ENCODE results near the gene PROCA1. TPM values are rescaled to one million over a fixed set of nuclear protein-coding genes. Genes with fewer than 3 reads are reported as not detected.

The PROCA1 gene
- total and polyA plus RNA-seq, 9 of the 15 experiments (the other 6 are each of a cell fraction or from before 2014, with no cell fraction given) = 0.78 to 16.2 (median 5.6) TPM

GRCh38 chr17:28737770-28738679 is 26.3 kb upstream of the PROCA1 start:
- H2AFZ ChIP-seq (ENCODE audit: low read depth, low read length) = no peak overlapping the region
- H3K9ac ChIP-seq (ENCODE audit: insufficient read depth in 1 of 2, low read depth in 2 of 2, low read length in 2 of 2) = peak overlapping the region in 1 of 2 experiments; percentile 82; a peak in 2 of 4 replicates
- in situ Hi-C loops (cut with MboI) (no loop called here), intact Hi-C loops (cut with micrococcal nuclease) (no loop called here)
- no peaks in the 10 kb centered on the region for H3K27me3 ChIP-seq (ENCODE audit: control insufficient read depth in 2 of 2, insufficient read depth in 2 of 2, low read length in 2 of 2)
- ChIA-PET CTCF (ENCODE audit: low intra/inter-chr PET ratio) (no interaction called here), POLR2A (interaction anchor here (17.4 kb wide), 1 partner anchor 14 kb away, joined by 367 read pairs; the partner anchor contains the start of genes NEK8, RPL23A and TLCD1)
- H3K79me2 ChIP-seq (ENCODE audit: control insufficient read depth, insufficient read depth, low read length) = no peaks in the 10 kb centered on the region
- H3K4me3 ChIP-seq = no peak overlapping the region
- no TSS peak for BruUV-seq (replicated peaks)
- H3K9me1 ChIP-seq (ENCODE audit: control insufficient read depth, insufficient read depth, low read length) = no peaks in the 10 kb centered on the region
- H3K27ac ChIP-seq (ENCODE audit: extremely low read depth, low read depth, low read length) = no peak overlapping the region
- peaks cover 51 to 72% of the 10 kb centered on the region in 2 experiments for H3K4me1 ChIP-seq (replicated peaks in 1 of 2; ENCODE audit: control insufficient read depth in 2 of 2, insufficient read depth in 2 of 2, low read length in 2 of 2)
- WGBS (ENCODE audit: insufficient coverage, low coverage, missing lambda C conversion rate) = 73% methylated on average over 21 of the region's 22 CpGs
- H3K36me3 ChIP-seq (ENCODE audit: control insufficient read depth, insufficient read depth, low read length) = peaks cover 9% of the 10 kb centered on the region; the same call in 2 of the 3 replicates
- no peaks in the 10 kb centered on the region for H4K20me1 ChIP-seq (replicated peaks; ENCODE audit: control insufficient read depth, insufficient read depth, low read length)
- FAIRE-seq = no peak
- ATAC-seq = peak; percentile 3; the same call in 1 of the 3 replicates
- H3K9me3 ChIP-seq (replicated peaks; ENCODE audit: control insufficient read depth, insufficient read depth, low read depth, low read length) = no peaks in the 10 kb centered on the region
- no peak overlapping the region for H3K4me2 ChIP-seq (ENCODE audit: insufficient read depth, low read length)
- DNase-seq (ENCODE audit: extremely low read depth in 1 of 4, low spot score in 3 of 4) = no peak
- TF ChIP-seq L3MBTL2 (IDR thresholded peaks at IDR 0.05) = peak; percentile 63
- TF ChIP-seq NR0B1 (IDR thresholded peaks at IDR 0.05; ENCODE audit: partially characterized antibody) = no peak
- TF ChIP-seq ZNF592 (IDR thresholded peaks at IDR 0.05) = peak; percentile 40; the same call in 1 of the 2 replicates
- TF ChIP-seq SOX6 (IDR thresholded peaks at IDR 0.05) = no peak
- TF ChIP-seq BMI1 (IDR thresholded peaks at IDR 0.05; ENCODE audit: low read length) = no peak
- TF ChIP-seq SMAD4 (CRISPR knock-in tag; conservative IDR thresholded peaks at IDR 0.05) = no peak
- TF ChIP-seq ETV5 (CRISPR knock-in tag; IDR thresholded peaks at IDR 0.05; ENCODE audit: low read depth) = no peak
- no peak for TF ChIP-seq NEUROD1 (IDR thresholded peaks at IDR 0.05; ENCODE audit: borderline replicate concordance, low read depth, low read length, partially characterized antibody)
- TF ChIP-seq E2F6 (IDR thresholded peaks at IDR 0.05; ENCODE audit: borderline replicate concordance in 1 of 2, extremely low read depth in 1 of 2, insufficient read depth in 1 of 2, insufficient read length in 1 of 2, low read depth in 1 of 2, low read length in 1 of 2, poor library complexity in 1 of 2, severe bottlenecking in 1 of 2) = peak; percentile 19
- no peak for TF ChIP-seq LARP7 (IDR thresholded peaks at IDR 0.05)
- TF ChIP-seq ZNF695 (CRISPR knock-in tag; IDR thresholded peaks at IDR 0.05) = no peak
- no peak for TF ChIP-seq TAF1 (IDR thresholded peaks at IDR 0.05; ENCODE audit: control insufficient read depth, extremely low read depth, insufficient read depth, low read length, severe bottlenecking)
- no peak for TF ChIP-seq BCL6 (CRISPR knock-in tag; IDR thresholded peaks at IDR 0.05)
- TF ChIP-seq MAX (CRISPR knock-in tag; IDR thresholded peaks at IDR 0.05) = peak; percentile 19; the same call in 1 of the 2 replicates
